Dedifferentiated amniotic fluid mesenchymal stem cell (primary cell): ENCODE results near the gene WDR70.
"Not testable (repeated sequence)": the region's sequence is repeated elsewhere in the genome, so short reads cannot be mapped to it uniquely, and the experiment has no call there.

ENCODE experiments used
- DNase-seq: peaks from one replicate; pipeline ENCODE4 v3.0.0-alpha.2; 2016; ENCODE audit errors: extremely low spot score

Gene WDR70

DNA sequence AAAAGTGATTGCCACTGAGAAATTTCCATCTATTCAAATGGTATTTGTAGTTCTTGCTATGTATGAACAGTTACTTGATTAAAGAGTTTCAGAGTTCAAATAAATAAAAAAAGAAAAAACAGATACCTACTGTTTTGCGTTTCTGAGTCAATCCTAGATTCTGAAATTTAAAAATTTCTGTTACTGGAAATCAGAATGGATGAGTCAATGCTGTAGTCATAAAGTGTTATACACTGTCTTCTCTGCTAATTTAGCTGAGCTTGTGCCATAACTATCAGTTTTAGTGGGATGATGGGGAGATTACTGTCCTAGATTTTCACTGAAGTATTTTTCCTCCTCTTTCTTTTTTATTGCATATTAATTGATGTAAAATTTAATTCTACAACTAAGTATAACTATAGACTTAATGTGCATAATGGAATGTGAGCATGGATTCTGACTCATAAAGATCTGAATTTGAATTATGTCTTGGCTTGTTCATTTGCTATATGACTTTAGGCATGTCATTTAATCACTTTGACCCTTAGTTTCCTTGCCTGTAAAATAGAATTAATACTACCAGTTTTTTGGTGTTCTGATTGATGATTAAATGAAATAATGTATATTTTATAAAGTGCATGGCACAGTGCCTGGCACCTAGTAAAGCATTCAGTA is 75.4 kb downstream of the WDR70 start:
- not testable (repeated sequence) for DNase-seq

GRCh38 chr5:37463191-37464051 is 84.3 kb downstream of the WDR70 start:
- not testable (repeated sequence) for DNase-seq

DNA sequence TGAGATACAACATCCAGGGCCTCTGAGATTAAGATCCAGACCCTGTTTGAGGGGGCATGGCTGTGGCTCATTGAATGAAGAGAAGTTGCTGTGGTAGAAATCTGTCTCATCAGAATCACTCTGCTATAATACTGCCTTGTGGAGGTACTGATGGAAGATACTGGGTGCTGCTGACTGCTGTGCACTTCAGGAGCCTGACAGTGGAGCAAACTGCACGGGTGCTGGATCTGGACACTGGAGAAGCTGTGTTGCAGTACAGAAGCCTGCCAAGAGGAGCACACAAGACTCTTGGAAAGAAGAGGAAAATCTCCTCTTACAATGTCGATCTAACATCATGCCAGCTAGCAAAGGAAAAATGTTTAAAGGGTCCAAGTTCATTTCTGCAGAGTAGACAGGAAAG is 85.5 kb downstream of the WDR70 start:
- not testable (repeated sequence) for DNase-seq

DNA sequence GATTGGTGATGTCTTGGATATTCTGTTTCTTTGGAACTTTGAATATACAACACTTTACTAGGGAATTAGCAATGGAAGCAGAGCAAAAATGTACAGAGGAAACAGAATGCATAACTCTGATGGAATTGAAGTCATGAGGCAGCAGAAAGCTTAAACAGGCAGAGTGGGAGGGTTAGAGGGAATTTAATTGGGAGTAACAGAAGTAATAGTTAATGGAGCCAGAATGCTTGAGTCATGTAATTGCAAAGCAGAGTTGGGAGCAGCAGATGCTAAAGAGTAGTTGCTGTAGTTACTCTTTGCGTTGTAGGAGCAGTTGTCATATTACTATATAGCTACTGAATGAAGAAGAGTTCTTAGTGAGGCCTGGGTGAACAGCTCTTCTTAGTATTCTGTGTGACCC is 90.3 kb downstream of the WDR70 start:
- not testable (repeated sequence) for DNase-seq

- no peak for DNase-seq
Observed at GRCh38 chr5:37471666-37472197, 92.6 kb downstream of the WDR70 start.

- no peak for DNase-seq
Observed at GRCh38 chr5:37477426-37477825, 98.3 kb downstream of the WDR70 start.

DNA sequence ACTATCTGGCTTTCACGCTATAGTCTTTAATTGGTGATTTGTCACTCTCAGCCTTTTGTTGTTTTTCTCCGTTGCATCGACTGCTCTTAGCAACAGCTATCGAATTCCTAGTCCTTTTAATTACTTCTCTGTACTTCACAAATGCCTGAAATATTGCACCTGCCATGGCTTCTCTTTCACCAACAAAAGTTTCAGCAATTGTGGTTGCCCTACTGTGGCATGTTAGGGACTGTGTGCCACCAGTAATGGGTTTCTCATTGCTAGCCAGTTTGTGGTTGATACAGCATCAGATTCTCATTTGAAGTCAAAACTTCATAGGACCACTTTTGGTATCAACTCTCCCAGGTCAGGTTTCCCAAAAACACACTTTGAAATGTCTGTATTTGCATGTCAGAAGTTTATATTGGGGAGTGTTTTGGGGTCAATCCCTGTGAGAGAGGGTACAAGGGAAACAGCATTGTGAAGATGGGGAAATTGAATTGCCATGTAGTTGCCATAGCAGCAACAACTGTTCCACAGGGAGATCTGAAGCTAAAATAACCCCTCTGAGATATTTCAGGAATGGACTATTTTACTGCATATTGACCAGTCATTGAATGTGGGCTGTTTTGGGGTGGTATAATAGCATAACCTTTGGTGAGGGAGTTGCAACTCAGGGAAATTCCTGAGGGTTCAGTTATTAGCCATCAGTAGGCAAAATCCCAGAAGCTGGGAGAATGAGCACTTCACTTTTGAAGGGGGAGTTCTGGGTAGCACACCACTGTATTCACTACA is 99.2 kb downstream of the WDR70 start:
- DNase-seq, result no peak

DNA sequence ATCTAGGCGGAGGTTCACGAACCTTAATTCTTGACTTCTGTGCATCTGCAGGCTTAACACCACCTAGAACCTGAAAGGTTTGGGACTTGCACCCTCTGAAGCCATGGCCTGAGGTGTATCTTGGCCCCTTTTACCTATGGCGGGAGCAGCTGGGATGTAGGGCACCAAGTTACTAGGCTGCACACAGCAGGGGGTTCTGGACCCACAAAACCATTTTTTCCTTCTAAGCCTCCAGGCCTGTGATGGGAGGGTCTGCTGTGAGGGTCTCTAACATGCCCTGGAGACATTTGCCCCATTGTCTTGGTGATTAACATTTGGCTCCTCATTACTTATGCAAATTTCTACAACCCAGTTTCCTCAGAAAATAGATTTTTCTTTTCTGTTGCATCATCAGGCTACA is 102.3 kb downstream of the WDR70 start:
- DNase-seq, result not testable (repeated sequence)

GRCh38 chr5:37490120-37490810 is 111.1 kb downstream of the WDR70 start:
- no peak for DNase-seq

DNA sequence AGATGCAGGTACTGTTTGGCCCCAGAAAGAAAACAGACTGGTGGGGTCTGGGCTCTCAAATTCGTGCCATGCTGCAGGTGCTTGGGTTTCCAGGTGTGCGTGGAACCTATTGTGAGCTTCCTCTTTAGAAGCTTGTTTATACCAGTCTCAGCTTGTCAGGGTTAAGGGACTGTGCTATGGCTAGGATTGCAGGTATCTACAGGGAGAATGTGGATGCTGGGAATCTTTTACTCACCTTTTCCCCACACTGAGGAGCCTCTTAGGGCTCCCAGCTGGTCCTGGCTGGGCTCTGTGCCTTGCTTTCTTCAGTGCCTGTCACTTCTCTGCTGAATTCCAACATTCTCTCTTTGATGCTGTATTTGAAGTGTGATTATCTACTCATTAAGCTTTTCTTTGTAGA is 111.8 kb downstream of the WDR70 start:
- DNase-seq, result no peak

- DNase-seq, result no peak
Observed at GRCh38 chr5:37492778-37493555, 113.8 kb downstream of the WDR70 start.

- DNase-seq, result no peak
Observed at GRCh38 chr5:37494756-37495155, 115.6 kb downstream of the WDR70 start.

GRCh38 chr5:37495210-37495609 is 116.1 kb downstream of the WDR70 start:
- no peak for DNase-seq

- no peak for DNase-seq
Observed at GRCh38 chr5:37495668-37496347, 116.7 kb downstream of the WDR70 start.

DNA sequence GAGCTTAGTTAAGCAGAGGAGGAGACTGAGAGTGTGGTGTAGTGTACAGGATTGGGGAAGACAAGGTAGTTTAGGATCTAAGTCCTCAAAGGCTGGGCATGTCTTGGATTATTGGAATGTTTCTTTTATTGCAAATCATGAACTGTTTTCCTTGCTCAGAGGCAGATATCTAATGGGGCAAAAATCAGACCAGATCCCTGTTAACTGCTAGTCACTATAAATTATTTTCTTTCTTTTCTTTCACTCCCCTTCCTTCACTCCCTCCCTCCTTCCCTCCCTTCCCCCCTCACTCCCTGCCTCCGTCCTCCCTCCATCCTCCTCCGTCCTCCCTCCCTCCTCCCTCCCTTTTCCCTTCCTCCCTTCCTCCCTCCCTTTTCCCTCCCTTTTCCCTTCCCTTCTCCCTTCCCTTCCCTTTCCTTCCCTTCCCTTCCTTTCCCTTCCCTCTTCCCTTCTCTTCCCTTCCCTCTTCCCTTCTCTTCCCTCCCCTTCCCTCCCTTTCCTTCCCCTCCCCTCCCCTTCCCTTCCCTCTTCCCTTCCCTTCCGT is 117.9 kb downstream of the WDR70 start:
- DNase-seq, result no peak

DNA sequence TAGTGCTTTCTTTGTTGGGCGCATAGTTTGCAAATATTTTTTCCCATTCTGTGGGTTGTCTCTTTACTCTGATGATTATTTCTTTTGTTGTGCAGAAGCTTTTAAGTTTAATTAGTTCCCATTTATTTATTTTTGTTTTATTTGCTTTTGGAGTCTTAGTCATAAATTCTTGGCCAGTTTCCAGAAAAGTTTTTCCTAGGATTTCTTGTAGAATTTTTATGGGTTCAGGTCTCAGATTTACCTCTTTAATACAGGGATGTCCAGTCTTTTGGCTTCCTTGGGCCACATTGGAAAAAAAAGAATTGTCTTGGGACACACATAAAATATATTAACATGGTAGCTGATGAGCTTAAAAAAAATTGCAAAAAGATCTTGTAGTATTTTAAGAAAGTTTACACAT is 122.0 kb downstream of the WDR70 start:
- DNase-seq, result no peak

- DNase-seq, result no peak
Observed at GRCh38 chr5:37506241-37506640, 127.1 kb downstream of the WDR70 start.

DNA sequence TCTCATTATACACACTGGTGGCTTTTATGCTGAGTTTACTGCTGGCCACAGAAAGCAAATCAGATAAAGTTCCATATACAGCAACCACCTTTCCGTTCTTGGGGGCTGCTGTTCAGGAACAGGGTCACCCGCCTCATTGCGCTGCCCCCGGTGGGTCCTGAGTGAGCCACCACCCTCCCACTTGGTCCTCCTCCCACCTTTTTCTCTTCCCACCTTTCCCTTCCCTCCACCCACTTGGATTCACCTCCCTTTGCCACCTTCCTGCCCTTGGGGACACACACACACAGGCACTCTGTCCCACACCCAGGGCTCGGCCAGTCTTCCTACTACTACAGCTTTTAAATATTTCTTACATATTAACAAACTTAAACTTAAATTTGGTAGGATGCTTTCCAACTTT is 127.6 kb downstream of the WDR70 start:
- no peak for DNase-seq

DNA sequence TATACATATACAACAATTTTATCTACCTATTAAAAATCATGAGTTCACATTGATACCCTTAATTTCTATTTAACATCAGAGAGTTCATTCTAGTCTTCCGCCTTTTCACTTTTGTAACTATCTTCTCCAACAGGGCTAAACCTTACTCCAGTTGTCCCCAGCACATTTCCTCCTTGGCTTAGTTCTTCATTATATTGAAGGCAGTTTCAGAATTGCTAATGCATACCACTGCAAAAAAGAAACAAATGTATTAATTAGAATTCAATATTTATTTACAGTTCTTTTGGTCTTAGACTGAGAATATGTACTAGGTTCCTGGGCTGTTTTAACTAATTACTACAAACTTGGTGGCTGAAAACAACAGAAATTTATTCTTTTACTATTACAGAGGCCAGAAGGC is 132.5 kb downstream of the WDR70 start:
- DNase-seq, result no peak

DNA sequence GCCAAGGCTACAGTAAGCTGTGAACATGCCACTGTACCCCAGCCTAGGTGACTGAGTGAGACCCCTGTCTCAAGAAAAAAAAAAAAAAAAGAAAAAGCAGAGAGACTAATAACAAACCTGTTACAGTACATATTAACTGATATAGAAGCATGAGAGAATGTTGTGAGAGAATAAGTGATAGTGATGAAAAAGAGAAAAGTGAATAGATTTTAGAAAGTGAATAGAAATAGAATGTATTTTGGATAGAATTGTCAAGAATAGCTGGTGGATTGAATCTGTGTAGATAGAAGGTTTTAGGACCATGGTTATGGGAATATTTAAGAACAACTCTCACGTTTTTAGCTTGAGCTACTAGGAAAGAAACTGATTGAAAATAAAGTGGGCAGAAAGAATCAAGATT is 135.8 kb downstream of the WDR70 start:
- DNase-seq, result no peak
